NCI-H345 (cell line): Measurements from ENCODE around the gene RBM23.
A peak's percentile ranks its signal among the peaks of the same experiment; 100 is the strongest.
"Not testable (repeated sequence)": the region's sequence is repeated elsewhere in the genome, so short reads cannot be mapped to it uniquely, and the experiment has no call there.

ENCODE experiments used
- DNase-seq: peaks from one replicate; lab custom pipeline; 2025; lab: John Stamatoyannopoulos, UW

RBM23 gene

DNA sequence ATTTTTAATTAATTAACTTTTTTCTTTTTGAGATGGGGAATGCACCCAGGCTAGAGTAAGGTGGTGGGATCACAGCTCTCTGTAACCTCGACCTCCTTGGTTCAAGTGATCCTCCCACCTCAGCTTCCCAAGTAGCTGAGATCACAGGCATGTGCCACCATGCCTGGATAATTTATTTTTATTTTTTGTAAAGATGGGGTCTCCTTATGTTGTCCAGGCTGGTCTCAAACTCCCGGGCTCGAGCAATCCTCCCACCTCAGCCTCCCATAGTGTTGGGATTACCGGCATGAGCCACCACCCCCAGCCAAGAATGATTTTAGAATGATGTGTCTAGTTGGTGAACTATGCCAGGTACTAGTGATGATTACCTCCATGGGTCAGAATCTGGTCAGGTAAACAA, 54.0 kb downstream of the RBM23 start:
- DNase-seq, result no peak

DNA sequence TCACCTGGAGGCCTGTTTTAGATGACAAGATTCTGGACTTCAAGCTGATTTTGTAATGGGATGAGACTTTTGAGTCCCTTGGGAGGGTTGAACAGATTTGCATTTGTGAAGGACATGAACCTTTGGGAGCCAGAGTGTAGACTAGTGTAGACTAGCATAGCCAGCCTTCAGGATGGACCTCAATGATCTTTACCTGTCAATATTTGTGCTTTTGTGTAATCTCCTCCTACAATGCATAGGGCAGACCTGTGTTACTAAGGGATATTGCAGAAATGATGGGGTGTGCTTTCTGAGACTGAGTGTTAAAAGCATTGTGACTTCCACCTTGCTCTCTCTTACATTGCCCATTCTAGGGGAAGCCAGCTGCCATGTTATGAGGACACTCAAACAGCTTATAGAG, 57.3 kb downstream of the RBM23 start:
- no peak for DNase-seq

GRCh38 chr14:22860377-22860776, 58.6 kb downstream of the RBM23 start:
- not testable (repeated sequence) for DNase-seq

- DNase-seq, result no peak
Measured at GRCh38 chr14:22856428-22856827, 62.5 kb downstream of the RBM23 start.

DNA sequence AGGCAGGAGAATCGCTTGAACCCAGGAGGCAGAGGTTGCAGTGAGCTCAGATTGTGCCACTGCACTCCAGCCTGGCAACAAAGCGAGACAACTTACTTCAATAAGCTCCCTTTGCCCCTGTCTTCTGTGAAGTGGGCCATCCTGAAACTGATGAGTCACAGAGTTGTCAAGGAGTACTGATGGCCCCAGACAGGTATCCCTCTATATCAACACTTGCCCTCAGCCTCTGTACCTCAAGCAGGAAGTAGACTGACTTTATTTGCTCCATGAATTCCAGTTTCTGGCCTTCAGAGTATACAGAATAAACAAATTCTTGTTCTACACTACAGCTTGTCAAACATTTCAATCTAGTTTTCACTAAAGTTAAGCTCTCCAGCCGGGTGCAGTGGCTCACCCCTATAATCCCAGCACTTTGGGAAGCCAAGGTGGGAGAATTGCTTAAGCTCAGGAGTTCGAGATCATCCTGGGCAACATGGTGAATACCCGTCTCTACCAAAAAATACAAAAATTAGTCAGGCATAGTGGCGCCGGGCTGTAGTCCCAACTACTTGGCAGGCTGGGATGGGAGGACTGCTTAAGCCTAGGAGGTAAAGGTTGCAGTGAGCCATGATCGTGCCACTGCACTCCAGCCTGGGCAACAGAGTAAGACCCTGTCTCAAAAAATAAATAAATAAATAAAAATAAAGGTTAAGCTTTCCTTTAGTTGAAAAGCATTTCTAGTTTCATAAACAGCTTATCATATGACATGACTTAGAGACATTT, 63.8 kb downstream of the RBM23 start:
- no peak for DNase-seq

GRCh38 chr14:22854296-22854695, 64.7 kb downstream of the RBM23 start:
- DNase-seq, result not testable (repeated sequence)

DNA sequence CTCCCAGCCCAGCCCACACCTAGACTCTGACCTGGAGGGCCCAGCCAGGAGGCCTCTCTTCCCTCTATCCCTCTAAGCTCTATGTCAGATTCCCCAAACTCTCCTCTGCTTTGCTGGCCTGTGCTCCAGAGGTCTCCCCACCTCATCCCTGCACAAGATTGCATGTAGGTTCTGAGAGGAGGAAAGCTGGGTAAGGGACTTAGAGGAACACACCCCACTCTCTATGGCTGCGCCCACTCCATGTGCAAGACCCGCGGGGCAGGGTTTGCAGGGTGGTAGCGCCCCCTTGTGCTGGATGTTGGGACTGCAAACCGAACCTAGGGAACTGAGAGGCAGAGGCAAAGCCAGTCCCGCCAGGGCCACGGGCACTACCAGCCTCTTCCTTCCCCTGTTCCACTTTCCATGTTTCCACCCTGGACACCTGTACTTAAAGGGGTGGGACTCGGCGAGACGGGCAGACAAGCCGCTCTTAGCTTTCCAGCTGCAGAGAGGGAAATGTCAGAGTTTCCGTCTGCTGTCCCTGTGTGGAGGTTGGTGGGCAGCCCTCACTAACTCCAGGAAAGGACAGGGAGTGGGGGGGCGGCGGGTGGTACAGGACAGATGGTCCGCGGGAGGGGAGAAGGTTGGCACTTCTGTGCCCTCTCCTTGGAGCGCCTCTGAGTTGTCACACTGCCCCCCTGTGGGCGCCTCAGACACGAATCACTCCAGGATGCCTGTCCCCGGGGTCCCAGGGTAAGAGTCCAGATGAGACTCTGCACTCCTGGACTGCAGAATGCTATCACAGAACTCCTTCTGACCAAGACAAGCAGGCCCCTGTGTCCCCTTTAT, 65.8 kb downstream of the RBM23 start:
- DNase-seq, result peak; percentile 76

GRCh38 chr14:22852599-22852939, 66.4 kb downstream of the RBM23 start:
- no peak for DNase-seq

- not testable (repeated sequence) for DNase-seq
Measured at GRCh38 chr14:22852178-22852577, 66.8 kb downstream of the RBM23 start.

DNA sequence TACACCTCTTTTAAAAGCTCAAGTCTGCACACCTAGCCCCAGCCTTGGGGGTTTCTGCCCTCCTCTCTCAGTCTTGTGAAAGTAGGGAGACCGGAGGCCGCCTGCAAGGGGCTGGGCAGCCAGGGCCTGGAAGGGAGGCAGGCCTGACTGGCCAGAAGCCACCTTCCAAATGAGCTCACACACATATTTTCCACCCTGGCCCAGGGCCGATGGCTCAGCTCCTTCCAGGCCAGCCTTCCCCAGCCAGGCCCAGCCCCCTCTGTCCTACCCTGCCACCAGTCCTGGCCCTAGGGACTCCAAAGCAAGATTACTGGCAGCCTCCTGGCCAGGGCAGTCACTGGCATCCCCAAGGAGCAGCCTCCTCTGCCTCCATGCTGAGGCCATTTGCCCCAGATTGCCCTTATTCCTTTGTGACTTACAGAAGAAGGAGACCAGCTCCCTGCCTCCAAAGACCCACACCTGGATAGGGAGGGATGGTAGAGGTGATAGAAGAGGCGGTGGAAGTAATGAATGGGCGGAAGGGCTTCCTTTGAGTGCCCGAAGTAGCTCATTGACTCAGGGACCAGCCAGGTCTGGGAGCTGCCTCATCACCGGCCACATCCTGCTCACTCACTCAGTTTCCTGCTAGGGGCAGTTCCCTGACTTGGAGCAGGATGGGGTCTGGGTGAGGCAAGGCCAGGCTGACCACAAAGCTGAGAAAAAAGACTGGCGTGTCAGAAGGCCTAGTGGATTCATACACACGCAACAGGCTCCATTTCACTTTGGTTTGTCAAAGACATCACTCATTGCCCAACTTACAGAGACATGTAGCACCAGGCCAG, 67.8 kb downstream of the RBM23 start:
- DNase-seq, result no peak

- DNase-seq, result no peak
Measured at GRCh38 chr14:22849212-22849819, 69.6 kb downstream of the RBM23 start.

GRCh38 chr14:22848351-22849164, 70.4 kb downstream of the RBM23 start:
- no peak for DNase-seq

DNA sequence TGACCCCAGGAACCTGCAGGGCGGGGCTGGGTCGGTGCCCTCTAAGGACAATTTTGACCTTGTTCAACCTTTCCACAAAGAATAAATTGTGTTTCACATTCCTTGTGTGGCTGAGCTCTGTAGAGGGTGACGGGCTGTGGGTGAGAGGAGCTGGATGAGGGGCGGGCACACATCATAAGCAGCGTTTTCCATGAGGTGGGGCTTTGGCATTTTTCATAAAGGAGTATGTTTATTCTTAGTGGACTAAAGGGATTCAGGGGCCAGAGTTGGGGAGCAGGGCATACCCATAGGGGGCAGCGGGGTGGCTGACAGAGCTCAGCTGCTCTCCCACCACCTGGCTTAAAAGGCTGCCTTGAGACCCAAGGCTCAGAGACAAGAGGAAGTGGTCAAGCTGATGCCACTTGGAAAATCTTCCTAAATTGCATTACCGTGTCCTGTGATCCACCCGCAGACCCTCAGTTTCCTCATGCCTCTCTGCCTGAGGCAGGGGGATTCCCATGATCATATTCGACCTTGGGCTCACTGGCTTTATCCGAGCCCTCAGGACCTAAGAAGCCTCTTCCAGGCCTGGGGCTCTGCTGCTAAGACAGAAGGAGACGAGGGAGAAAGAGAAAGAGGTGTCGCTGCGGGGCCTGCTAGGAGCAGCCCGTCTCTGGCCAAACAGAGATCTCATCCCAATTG, 71.1 kb downstream of the RBM23 start:
- DNase-seq, result no peak

- no peak for DNase-seq
Measured at GRCh38 chr14:22846811-22847307, 72.1 kb downstream of the RBM23 start.

DNA sequence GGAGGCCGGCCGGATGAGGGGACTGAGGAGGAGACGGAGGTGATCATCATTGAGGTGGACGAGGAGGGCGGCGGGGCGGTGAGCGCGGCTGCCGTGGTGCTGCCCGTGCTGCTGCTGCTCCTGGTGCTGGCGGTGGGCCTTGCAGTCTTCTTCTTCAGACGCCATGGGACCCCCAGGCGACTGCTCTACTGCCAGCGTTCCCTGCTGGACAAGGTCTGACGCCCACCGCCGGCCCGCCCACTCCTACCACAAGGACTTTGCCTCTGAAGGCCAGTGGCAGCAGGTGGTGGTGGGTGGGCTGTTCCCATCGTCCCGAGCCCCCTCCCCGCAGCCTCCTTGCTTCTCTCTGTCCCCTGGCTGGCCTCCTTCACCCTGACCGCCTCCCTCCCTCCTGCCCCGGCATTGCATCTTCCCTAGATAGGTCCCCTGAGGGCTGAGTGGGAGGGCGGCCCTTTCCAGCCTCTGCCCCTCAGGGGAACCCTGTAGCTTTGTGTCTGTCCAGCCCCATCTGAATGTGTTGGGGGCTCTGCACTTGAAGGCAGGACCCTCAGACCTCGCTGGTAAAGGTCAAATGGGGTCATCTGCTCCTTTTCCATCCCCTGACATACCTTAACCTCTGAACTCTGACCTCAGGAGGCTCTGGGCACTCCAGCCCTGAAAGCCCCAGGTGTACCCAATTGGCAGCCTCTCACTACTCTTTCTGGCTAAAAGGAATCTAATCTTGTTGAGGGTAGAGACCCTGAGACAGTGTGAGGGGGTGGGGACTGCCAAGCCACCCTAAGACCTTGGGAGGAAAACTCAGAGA, 72.9 kb downstream of the RBM23 start:
- DNase-seq, result no peak

- DNase-seq, result no peak
Measured at GRCh38 chr14:22845103-22845394, 73.9 kb downstream of the RBM23 start.

DNA sequence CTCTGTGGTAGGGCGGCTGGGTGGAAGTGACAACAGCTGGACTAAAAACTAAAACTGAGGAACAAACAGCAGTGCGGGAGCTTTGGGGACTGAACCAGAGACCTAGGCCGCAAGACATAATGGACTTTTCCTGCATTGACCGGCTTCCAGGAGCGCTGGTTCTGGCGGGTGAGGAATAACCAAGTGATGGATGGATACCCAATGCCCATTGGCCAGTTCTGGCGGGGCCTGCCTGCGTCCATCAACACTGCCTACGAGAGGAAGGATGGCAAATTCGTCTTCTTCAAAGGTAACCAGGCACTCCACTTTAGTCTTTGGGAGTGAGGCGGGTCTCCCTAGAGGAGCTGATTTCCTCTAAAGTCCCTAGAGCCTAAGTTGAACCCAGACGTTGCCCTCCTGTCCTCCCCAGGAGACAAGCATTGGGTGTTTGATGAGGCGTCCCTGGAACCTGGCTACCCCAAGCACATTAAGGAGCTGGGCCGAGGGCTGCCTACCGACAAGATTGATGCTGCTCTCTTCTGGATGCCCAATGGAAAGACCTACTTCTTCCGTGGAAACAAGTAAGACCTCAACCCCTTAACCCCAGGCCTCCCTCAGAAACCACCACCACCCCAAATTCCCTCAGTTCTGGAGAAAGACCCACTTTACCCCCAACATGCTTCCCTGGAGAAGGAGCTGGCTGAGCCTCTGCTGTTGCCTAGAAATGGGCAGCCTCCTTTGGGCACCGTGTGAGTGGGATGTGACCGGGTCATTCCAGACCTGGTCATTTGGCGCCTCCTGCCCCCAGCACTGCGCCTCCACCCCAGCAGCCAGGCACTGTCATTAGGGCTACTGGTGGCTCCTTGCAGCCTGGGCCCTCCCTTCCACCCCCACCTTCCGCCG, 74.5 kb downstream of the RBM23 start:
- DNase-seq, result no peak
